Measurements from ENCODE around the gene KRTAP10-5. TPM values are rescaled to one million over a fixed set of nuclear protein-coding genes. Genes with fewer than 3 reads are reported as not detected.
"Not testable (repeated sequence)": the region's sequence is repeated elsewhere in the genome, so short reads cannot be mapped to it uniquely, and the experiment has no call there.

The KRTAP10-5 gene
- total RNA-seq, 4 donors from 2014 or later, result not detected

GRCh38 chr21:44564886-44565598 lies 15.4 kb downstream of the KRTAP10-5 start:
- no peak for DNase-seq
- Histone ChIP-seq H3K36me3 (no peaks in the 10 kb centered on the region), H3K4me1 (no peaks in the 10 kb centered on the region), H3K27ac (no peak overlapping the region), H3K9me3 (no peaks in the 10 kb centered on the region), H3K27me3 (peaks cover 0 to 16% (median 0%) of the 10 kb centered on the region in 4 donors), H3K4me3 (no peak overlapping the region)
- intact Hi-C loops (cut with DNase I), result no loop called here
- TF ChIP-seq CTCF (IDR thresholded peaks at IDR 0.05) (no peak), POLR2A (IDR thresholded peaks at IDR 0.05) (no peak)
- 0 to 47% methylated on average over 1 of the region's 1 CpG for WGBS, 2 donors

GRCh38 chr21:44564099-44564498 lies 16.3 kb downstream of the KRTAP10-5 start:
- H3K27ac ChIP-seq, result no peak overlapping the region
- no peak overlapping the region for H3K4me3 ChIP-seq
- H3K4me1 ChIP-seq, result no peaks in the 10 kb centered on the region
- TF ChIP-seq POLR2A (IDR thresholded peaks at IDR 0.05), result no peak
- no peak for TF ChIP-seq CTCF (IDR thresholded peaks at IDR 0.05)
- no peak for DNase-seq
- intact Hi-C loops (cut with DNase I), result no loop called here
- WGBS, 2 donors, result 79 to 100% methylated on average over 1 of the region's 1 CpG
- no peaks in the 10 kb centered on the region for H3K36me3 ChIP-seq
- peaks cover 0 to 10% (median 0%) of the 10 kb centered on the region in 4 donors for H3K27me3 ChIP-seq
- no peaks in the 10 kb centered on the region for H3K9me3 ChIP-seq

GRCh38 chr21:44558695-44559094 lies 21.7 kb downstream of the KRTAP10-5 start, which contains the start of gene KRTAP10-3:
Gene KRTAP10-3 (minus strand): TSS chr21:44558795. CDS start chr21:44558715, 80 bp downstream.
- no peak within 1 kb of the TSS for H3K27ac ChIP-seq
- DNase-seq, result no peak
- 69 to 77% methylated on average over 5 of the region's 5 CpGs for WGBS, 2 donors
- TF ChIP-seq POLR2A (IDR thresholded peaks at IDR 0.05) (no peak), CTCF (IDR thresholded peaks at IDR 0.05) (no peak)
- H3K9me3 ChIP-seq, result no peaks in the 10 kb centered on the region
- H3K36me3 ChIP-seq, result no peaks in the 10 kb centered on the region
- H3K27me3 ChIP-seq, result peaks cover 0 to 43% (median 0%) of the 10 kb centered on the region in 4 donors
- intact Hi-C loops (cut with DNase I), result no loop called here
- no peak within 1 kb of the TSS for H3K4me3 ChIP-seq
- no peaks in the 10 kb centered on the region for H3K4me1 ChIP-seq

GRCh38 chr21:44558329-44558675 lies 22.1 kb downstream of the KRTAP10-5 start:
- H3K27me3 ChIP-seq, result peaks cover 0 to 43% (median 0%) of the 10 kb centered on the region in 4 donors
- intact Hi-C loops (cut with DNase I); H3K36me3 ChIP-seq; H3K4me3 ChIP-seq; DNase-seq; H3K27ac ChIP-seq; H3K4me1 ChIP-seq; H3K9me3 ChIP-seq: not testable (repeated sequence)
- WGBS, 2 donors, result 78 to 92% methylated on average over 2 of the region's 10 CpGs

- intact Hi-C loops (cut with DNase I), result no loop called here
- TF ChIP-seq CTCF (IDR thresholded peaks at IDR 0.05) (no peak), POLR2A (IDR thresholded peaks at IDR 0.05) (no peak)
- H3K36me3 ChIP-seq, result no peaks in the 10 kb centered on the region
- no peak overlapping the region for H3K4me3 ChIP-seq
- H3K4me1 ChIP-seq, result no peaks in the 10 kb centered on the region
- H3K9me3 ChIP-seq, result no peaks in the 10 kb centered on the region
- DNase-seq, result no peak
- H3K27me3 ChIP-seq, result peaks cover 0 to 43% (median 0%) of the 10 kb centered on the region in 4 donors
- 60 to 63% methylated on average over 27 to 30 of the region's 30 CpGs for WGBS, 2 donors
- no peak overlapping the region for H3K27ac ChIP-seq
Observed at GRCh38 chr21:44557491-44558328, 22.7 kb downstream of the KRTAP10-5 start.
